Muscle layer of duodenum (tissue), 2 donors: Measurements from ENCODE around the gene NTRK2.

Source experiments
- H3K27ac ChIP-seq: one replicate; pipeline ENCODE4 v1.7.0; 2013; ENCODE audit warnings: mild to moderate bottlenecking, low read length
- H3K27me3 ChIP-seq: one replicate; pipeline ENCODE4 v1.7.0; 2013; ENCODE audit warnings: low read depth, mild to moderate bottlenecking, control low read depth, low read length
- H3K36me3 ChIP-seq, 2 donors: one replicate each; pipeline ENCODE4 v1.7.0; 2013; ENCODE audit warnings: low read length in 2 of 2, control low read depth in 1 of 2, mild to moderate bottlenecking in 1 of 2; ENCODE audit not compliant: insufficient read depth in 2 of 2, control insufficient read depth in 1 of 2
- H3K4me1 ChIP-seq, 2 donors: one replicate each; pipeline ENCODE4 v1.7.0; 2013; ENCODE audit warnings: low read length in 2 of 2, mild to moderate bottlenecking in 2 of 2, control low read depth in 1 of 2, moderate library complexity in 1 of 2; ENCODE audit not compliant: insufficient read depth in 2 of 2, control insufficient read depth in 1 of 2
- H3K4me3 ChIP-seq, 2 donors: one replicate each; pipeline ENCODE4 v1.7.0; 2013; ENCODE audit warnings: low read length in 2 of 2, low read depth in 1 of 2, mild to moderate bottlenecking in 1 of 2
- H3K9me3 ChIP-seq, 2 donors: one replicate each; pipeline ENCODE4 v1.7.0; 2013; ENCODE audit warnings: low read length in 2 of 2, control low read depth in 1 of 2, mild to moderate bottlenecking in 1 of 2; ENCODE audit not compliant: control insufficient read depth in 1 of 2
- donor health status: healthy.

NTRK2 gene

GRCh38 chr9:84669288-84670137 is at the start of gene NTRK2:
TSS of gene NTRK2 (plus strand) at chr9:84669729. CDS start at chr9:84670749, 1,020 bp downstream.
- Histone ChIP-seq H3K4me1 (peaks cover 0 to 36% of the 10 kb centered on the region in 2 donors), H3K36me3 (no peaks in the 10 kb centered on the region), H3K27ac (no peak within 1 kb of the TSS), H3K27me3 (peaks cover 18% of the 10 kb centered on the region), H3K9me3 (no peaks in the 10 kb centered on the region), H3K4me3 (peak within 1 kb of the TSS; percentile 68 to 87)

- no peaks in the 10 kb centered on the region for H3K27me3 ChIP-seq
- no peaks in the 10 kb centered on the region for H3K9me3 ChIP-seq
- H3K36me3 ChIP-seq: no peaks in the 10 kb centered on the region
- H3K4me3 ChIP-seq: no peak overlapping the region
- no peak overlapping the region for H3K27ac ChIP-seq
- H3K4me1 ChIP-seq: no peaks in the 10 kb centered on the region
Measured at GRCh38 chr9:84620338-84620737, 49.2 kb upstream of the NTRK2 start.

DNA sequence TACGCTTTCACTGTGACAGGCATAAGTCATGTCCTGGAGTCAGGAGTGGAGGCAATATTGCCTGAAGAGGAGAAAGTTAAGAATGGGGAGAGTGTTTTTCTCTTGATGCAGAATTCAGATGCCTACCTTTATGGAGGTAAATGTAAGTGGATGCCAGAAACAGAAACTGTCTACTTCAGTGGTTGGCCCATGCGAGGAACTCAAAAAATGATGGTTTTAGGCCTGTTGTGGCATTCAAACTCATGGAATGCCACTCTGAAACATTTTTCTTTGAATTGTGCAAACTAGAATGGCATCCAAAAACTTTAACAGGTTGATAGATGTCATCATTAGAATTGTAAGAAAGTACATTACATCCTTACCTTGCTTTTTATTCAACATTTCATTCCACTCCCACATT is 47.7 kb upstream of the NTRK2 start:
- Histone ChIP-seq H3K27me3 (no peaks in the 10 kb centered on the region), H3K36me3 (no peaks in the 10 kb centered on the region), H3K9me3 (no peaks in the 10 kb centered on the region), H3K27ac (no peak overlapping the region), H3K4me3 (no peak overlapping the region), H3K4me1 (no peaks in the 10 kb centered on the region)

GRCh38 chr9:84622981-84623380 is 46.5 kb upstream of the NTRK2 start:
- Histone ChIP-seq H3K4me1 (no peaks in the 10 kb centered on the region), H3K27ac (no peak overlapping the region), H3K4me3 (no peak overlapping the region), H3K9me3 (no peaks in the 10 kb centered on the region), H3K27me3 (no peaks in the 10 kb centered on the region), H3K36me3 (no peaks in the 10 kb centered on the region)

DNA sequence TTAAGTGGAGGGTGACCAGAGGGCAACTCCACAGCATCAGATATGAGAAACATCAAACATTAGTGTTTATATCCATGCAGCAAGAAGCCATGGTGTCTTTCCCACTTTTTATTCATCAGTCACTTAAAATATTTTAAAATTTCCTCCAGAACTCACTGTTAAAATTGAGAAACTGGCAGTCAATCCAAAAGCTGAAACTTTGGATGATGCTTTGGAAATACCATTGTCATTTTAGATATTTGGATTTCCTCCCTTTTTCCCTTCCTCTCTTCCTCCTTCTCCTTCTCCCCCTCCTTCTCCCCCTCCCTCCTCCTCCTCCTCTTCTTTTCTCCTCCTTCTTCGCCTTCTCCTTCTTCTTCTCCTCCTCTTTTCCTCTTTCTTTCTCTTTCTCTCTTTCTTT is 33.1 kb upstream of the NTRK2 start:
- H3K4me1 ChIP-seq: no peaks in the 10 kb centered on the region
- peaks cover 9% of the 10 kb centered on the region in 2 donors for H3K9me3 ChIP-seq
- no peak overlapping the region for H3K4me3 ChIP-seq
- no peaks in the 10 kb centered on the region for H3K36me3 ChIP-seq
- H3K27ac ChIP-seq: no peak overlapping the region
- H3K27me3 ChIP-seq: no peaks in the 10 kb centered on the region

DNA sequence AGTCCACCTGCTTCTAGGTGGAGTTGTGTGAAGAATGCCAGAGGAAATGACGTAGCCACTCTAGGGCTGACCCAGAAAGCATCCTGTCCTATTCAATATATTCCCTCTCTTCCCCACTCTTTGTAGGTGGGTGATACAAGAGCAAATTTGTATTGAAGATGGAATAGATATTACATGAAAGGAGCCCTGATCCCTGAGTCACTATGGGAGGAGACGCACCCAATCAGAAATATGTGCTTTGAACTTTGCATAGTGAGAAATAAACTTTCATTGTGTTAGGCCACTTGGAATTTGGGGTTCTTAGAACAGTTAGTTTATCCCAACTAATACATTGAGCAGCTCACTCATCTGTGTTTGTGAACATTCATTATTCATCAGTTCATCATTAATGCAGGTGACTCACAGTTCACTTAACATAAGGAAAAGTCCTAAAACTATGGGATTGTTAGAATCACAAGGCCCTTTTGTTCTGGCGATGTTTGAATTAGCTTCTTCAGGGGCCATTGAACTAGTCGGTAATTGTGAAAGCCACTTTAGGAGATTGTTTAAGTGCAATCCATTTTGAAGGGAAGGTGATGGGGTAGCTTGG is 26.9 kb upstream of the NTRK2 start:
- peaks cover 9% of the 10 kb centered on the region in 2 donors for H3K9me3 ChIP-seq
- no peak overlapping the region for H3K4me3 ChIP-seq
- no peaks in the 10 kb centered on the region for H3K27me3 ChIP-seq
- H3K36me3 ChIP-seq: no peaks in the 10 kb centered on the region
- no peak overlapping the region for H3K27ac ChIP-seq
- no peaks in the 10 kb centered on the region for H3K4me1 ChIP-seq

GRCh38 chr9:84647699-84648098 is 21.8 kb upstream of the NTRK2 start:
- no peak overlapping the region for H3K4me3 ChIP-seq
- no peaks in the 10 kb centered on the region for H3K36me3 ChIP-seq
- H3K4me1 ChIP-seq: no peaks in the 10 kb centered on the region
- H3K9me3 ChIP-seq: no peaks in the 10 kb centered on the region
- no peak overlapping the region for H3K27ac ChIP-seq
- H3K27me3 ChIP-seq: no peaks in the 10 kb centered on the region

DNA sequence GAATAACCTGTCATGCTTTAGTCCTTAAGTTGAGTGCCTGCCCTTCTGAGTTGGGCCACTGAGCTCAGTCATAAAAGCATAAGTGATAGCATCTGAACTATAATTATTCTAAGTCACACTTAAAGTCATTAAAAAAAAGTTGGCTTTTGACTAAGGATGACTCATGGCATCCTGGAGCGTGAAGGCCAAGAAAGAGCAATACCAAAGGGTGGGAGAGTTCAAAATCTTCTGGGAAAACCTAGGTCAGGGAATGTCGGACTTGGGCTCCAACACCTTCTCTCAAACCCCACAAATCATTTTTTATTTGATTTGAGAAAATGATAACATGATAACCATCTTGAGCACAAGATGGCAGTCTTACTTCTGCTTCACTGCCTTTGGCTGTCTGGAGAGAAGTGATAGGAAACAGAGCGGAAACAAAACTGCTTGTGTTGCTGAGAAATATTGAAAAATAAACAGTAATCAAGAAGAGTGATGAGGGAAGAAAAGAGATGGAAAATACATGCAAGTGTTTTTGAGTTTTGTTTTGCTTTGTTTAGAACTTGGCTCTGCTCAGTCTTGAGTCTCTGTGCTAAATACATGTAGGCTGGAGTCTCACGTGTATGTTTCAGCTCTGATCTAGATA is 16.9 kb upstream of the NTRK2 start:
- Histone ChIP-seq H3K4me3 (no peak overlapping the region), H3K9me3 (no peaks in the 10 kb centered on the region), H3K4me1 (no peaks in the 10 kb centered on the region), H3K36me3 (no peaks in the 10 kb centered on the region), H3K27me3 (no peaks in the 10 kb centered on the region), H3K27ac (no peak overlapping the region)

- H3K4me1 ChIP-seq: no peaks in the 10 kb centered on the region
- no peaks in the 10 kb centered on the region for H3K36me3 ChIP-seq
- H3K9me3 ChIP-seq: no peaks in the 10 kb centered on the region
- no peaks in the 10 kb centered on the region for H3K27me3 ChIP-seq
- H3K27ac ChIP-seq: no peak overlapping the region
- H3K4me3 ChIP-seq: no peak overlapping the region
Measured at GRCh38 chr9:84655447-84655846, 14.1 kb upstream of the NTRK2 start.

- Histone ChIP-seq H3K27me3 (no peaks in the 10 kb centered on the region), H3K9me3 (peaks cover 0 to 5% of the 10 kb centered on the region in 2 donors), H3K4me1 (no peaks in the 10 kb centered on the region), H3K27ac (no peak overlapping the region), H3K36me3 (no peaks in the 10 kb centered on the region), H3K4me3 (no peak overlapping the region)
Measured at GRCh38 chr9:84659313-84659712, 10.2 kb upstream of the NTRK2 start.

DNA sequence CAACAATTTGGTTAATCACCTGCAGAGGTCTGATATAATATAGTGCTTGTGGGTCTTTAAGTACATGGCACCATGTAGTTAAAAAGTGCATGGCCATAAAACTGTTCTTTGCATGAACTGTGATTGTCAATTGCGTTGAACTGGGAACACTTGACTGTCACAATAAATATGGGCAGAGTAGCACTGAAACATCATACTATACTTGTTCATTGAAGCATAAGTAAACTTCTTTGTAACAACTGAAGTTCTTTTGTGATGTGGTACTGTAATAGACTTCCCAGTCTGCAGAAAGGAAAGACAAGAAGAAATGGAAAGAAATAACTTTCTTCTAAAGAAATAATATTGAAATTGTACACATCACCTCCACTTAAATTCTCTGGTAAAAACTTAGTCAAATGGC is 9.8 kb upstream of the NTRK2 start:
- Histone ChIP-seq H3K27ac (no peak overlapping the region), H3K27me3 (no peaks in the 10 kb centered on the region), H3K4me1 (no peaks in the 10 kb centered on the region), H3K36me3 (no peaks in the 10 kb centered on the region), H3K4me3 (no peak overlapping the region), H3K9me3 (peaks cover 0 to 5% of the 10 kb centered on the region in 2 donors)
